Amygdala (tissue), 56 donors: ENCODE data around the gene CST9L.

Experiments
- DNase-seq, 56 donors: peaks; one replicate each; lab custom pipeline; 2025; lab: John Stamatoyannopoulos, UW

Gene CST9L

GRCh38 chr20:23514848-23515247 is 53.4 kb downstream of the CST9L start:
- no peak for DNase-seq
